HUES6 (cell line): ENCODE data around the gene RTCA.
A peak's percentile ranks its signal among the peaks of the same experiment; 100 is the strongest.
"Not testable (repeated sequence)": the region's sequence is repeated elsewhere in the genome, so short reads cannot be mapped to it uniquely, and the experiment has no call there.

Experiments used
- H3K27ac ChIP-seq: 2 replicates; pipeline ENCODE4 v1.7.0; 2013; ENCODE audit warnings: low read depth, mild to moderate bottlenecking, low read length, inconsistent platforms
- H3K27me3 ChIP-seq: 2 replicates; pipeline ENCODE4 v1.6.1; 2013; ENCODE audit warnings: low read length; ENCODE audit not compliant: control insufficient read depth, insufficient read depth
- H3K36me3 ChIP-seq: 2 replicates; pipeline ENCODE4 v1.6.1; 2013; ENCODE audit warnings: low read length; ENCODE audit not compliant: control insufficient read depth, insufficient read depth
- H3K4me1 ChIP-seq: 2 replicates; pipeline ENCODE4 v1.6.1; 2013; ENCODE audit warnings: low read length; ENCODE audit not compliant: control insufficient read depth, insufficient read depth
- H3K4me3 ChIP-seq: 2 replicates; pipeline ENCODE4 v1.5.1; 2013; ENCODE audit warnings: low read depth, low read length
- H3K9ac ChIP-seq: one replicate; pipeline ENCODE4 v1.6.1; 2013; ENCODE audit warnings: mild to moderate bottlenecking, low read length
- H3K9me3 ChIP-seq: 2 replicates; pipeline ENCODE4 v1.6.1; 2013; ENCODE audit warnings: low read depth, low read length; ENCODE audit not compliant: control insufficient read depth, insufficient read depth

Gene RTCA

GRCh38 chr1:100323419-100324106 is 57.5 kb downstream of the RTCA start:
- Histone ChIP-seq H3K9me3 (peaks cover 11% of the 10 kb centered on the region), H3K36me3 (no peaks in the 10 kb centered on the region), H3K27me3 (no peaks in the 10 kb centered on the region), H3K9ac (no peak overlapping the region), H3K4me1 (peaks cover 12% of the 10 kb centered on the region), H3K4me3 (no peak overlapping the region), H3K27ac (no peak overlapping the region)

DNA sequence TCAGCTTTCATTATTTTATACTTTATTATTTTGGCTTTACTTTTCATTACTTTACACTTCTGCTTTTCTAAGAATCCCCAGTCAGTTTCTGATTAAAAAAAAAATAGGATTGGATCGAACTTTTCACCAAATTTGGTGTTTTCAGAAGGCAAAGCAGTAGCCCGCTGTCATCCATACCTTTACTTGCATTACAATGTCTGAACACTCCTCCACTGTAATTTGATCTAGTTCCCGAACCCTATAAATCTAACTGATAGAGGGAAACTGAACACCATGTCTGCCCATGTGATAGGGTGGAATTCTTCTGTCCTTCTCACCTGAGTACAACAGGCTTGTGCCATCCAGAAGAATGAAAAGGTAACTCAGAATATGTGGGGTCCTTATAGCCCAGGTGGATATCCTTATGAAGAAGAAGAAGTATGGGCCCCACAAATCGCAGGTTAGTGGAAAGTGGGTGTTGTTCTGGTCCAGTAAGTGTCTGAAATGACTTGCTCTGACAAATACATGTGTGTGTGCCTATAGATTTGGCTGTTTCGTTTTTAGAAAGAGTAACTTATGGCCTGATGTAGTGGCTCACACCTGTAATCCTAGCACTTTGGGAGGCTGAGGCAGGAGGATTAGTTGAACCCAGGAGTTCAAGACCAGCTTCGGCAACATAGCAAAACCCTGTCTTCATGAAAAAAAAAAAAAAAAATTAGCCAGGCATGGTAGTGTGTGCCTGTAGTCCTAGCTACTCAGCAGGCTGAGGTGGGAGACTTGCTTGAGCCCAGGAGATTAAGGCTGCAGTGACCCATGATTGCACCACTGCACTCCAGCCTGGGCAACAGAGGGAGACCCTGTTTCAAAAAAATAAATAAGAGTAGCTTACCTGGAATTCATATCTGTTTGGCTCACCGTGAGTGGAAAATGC is 59.7 kb downstream of the RTCA start:
- Histone ChIP-seq H3K4me1 (peaks cover 12% of the 10 kb centered on the region), H3K27me3 (no peaks in the 10 kb centered on the region), H3K36me3 (no peaks in the 10 kb centered on the region), H3K9me3 (no peaks in the 10 kb centered on the region; the same call in 1 of the 2 replicates), H3K4me3 (no peak overlapping the region), H3K9ac (no peak overlapping the region), H3K27ac (no peak overlapping the region)

GRCh38 chr1:100326325-100326670 is 60.3 kb downstream of the RTCA start:
- not testable (repeated sequence) for H3K9me3 ChIP-seq, H3K36me3 ChIP-seq, H3K27ac ChIP-seq, H3K4me3 ChIP-seq, H3K27me3 ChIP-seq, H3K9ac ChIP-seq
- peaks cover 12% of the 10 kb centered on the region for H3K4me1 ChIP-seq

DNA sequence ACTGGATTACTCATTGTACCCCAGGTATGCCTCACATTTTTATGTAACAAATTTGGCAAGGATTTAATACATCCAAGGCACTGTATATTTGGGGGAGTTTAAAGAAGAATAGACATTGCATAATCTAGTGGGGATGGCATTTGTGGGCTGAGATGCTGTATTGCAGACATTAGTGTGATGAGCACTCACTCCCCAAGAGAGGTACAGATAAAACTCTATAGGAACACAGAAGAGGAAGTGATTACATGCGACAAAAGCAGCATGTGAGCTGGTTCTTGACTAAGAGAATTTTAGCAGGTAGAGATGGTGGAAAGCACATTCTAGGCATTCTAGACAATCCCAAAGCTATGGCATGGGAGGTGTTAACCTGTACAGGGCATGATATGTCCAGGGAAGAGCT is 62.1 kb downstream of the RTCA start:
- Histone ChIP-seq H3K4me1 (peaks cover 12% of the 10 kb centered on the region), H3K27ac (no peak overlapping the region), H3K27me3 (no peaks in the 10 kb centered on the region), H3K4me3 (no peak overlapping the region), H3K36me3 (no peaks in the 10 kb centered on the region), H3K9me3 (no peaks in the 10 kb centered on the region), H3K9ac (no peak overlapping the region)

GRCh38 chr1:100331146-100331545 is 65.1 kb downstream of the RTCA start:
- H3K4me1 ChIP-seq, H3K27me3 ChIP-seq, H3K36me3 ChIP-seq, H3K9ac ChIP-seq, H3K4me3 ChIP-seq, H3K27ac ChIP-seq, H3K9me3 ChIP-seq: not testable (repeated sequence)

- no peak overlapping the region for H3K9ac ChIP-seq
- H3K36me3 ChIP-seq = no peaks in the 10 kb centered on the region
- H3K27ac ChIP-seq = no peak overlapping the region
- no peaks in the 10 kb centered on the region for H3K27me3 ChIP-seq
- H3K4me1 ChIP-seq = no peaks in the 10 kb centered on the region
- no peaks in the 10 kb centered on the region for H3K9me3 ChIP-seq
- H3K4me3 ChIP-seq = no peak overlapping the region
These were observed 66.3 kb downstream of the RTCA start for GRCh38 chr1:100332331-100332730.

DNA sequence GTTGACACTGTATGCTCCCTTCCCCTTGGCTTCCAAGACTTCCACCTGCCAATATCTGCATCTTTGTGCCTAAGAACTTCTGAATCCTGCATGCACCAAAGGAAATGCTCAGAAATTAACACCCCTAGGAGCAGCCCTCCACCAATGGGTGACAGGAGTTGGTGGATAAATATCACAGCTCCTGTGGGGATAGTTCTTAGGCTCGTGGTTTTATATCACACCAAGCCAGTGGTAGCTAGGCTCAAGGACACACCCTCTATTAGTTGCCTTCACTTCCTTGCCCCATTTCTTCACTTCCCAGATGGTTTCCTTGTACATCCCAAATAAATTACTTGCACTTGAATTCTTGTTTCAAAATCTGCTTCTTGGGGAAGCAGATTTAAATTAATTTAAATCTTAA is 69.4 kb downstream of the RTCA start:
- no peaks in the 10 kb centered on the region for H3K27me3 ChIP-seq
- peaks cover 5% of the 10 kb centered on the region for H3K4me1 ChIP-seq
- no peaks in the 10 kb centered on the region for H3K9me3 ChIP-seq
- no peak overlapping the region for H3K4me3 ChIP-seq
- H3K27ac ChIP-seq = no peak overlapping the region
- H3K36me3 ChIP-seq = no peaks in the 10 kb centered on the region
- no peak overlapping the region for H3K9ac ChIP-seq

DNA sequence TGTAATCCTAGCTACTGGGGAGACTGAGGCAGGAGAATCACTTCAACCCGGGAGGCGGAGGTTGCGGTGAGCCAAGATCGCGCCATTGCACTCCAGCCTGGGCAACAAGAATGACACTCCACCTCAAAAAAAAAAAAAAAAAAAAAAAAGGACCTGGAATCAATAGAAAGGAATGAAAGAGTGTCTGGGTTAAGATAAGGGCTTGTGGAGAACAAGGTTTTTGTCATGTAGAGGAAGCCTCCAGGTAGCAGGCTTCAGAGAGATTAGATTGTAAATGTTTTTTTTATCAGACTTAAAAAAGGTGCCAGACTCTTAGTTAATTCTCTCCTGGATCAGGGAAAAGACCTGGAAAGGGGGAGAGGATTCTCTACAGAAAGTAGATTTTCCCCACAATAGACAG is 71.9 kb downstream of the RTCA start:
- not testable (repeated sequence) for H3K27me3 ChIP-seq, H3K4me3 ChIP-seq, H3K36me3 ChIP-seq, H3K9me3 ChIP-seq, H3K4me1 ChIP-seq, H3K9ac ChIP-seq
- H3K27ac ChIP-seq = peak overlapping the region; percentile 19; the same call in 1 of the 2 replicates

GRCh38 chr1:100339735-100340134 is 73.7 kb downstream of the RTCA start:
- H3K27ac ChIP-seq, H3K27me3 ChIP-seq, H3K4me1 ChIP-seq, H3K9ac ChIP-seq, H3K36me3 ChIP-seq, H3K9me3 ChIP-seq, H3K4me3 ChIP-seq: not testable (repeated sequence)

GRCh38 chr1:100340494-100340893 is 74.5 kb downstream of the RTCA start:
- Histone ChIP-seq H3K27me3 (no peaks in the 10 kb centered on the region), H3K9ac (no peak overlapping the region), H3K9me3 (no peaks in the 10 kb centered on the region), H3K36me3 (no peaks in the 10 kb centered on the region), H3K27ac (no peak overlapping the region), H3K4me1 (peaks cover 5% of the 10 kb centered on the region), H3K4me3 (no peak overlapping the region)

GRCh38 chr1:100342348-100342747 is 76.3 kb downstream of the RTCA start:
- Histone ChIP-seq H3K27me3 (no peaks in the 10 kb centered on the region), H3K9me3 (no peaks in the 10 kb centered on the region), H3K4me3 (no peak overlapping the region)

More at GRCh38 chr1:100342348-100342747, 76.3 kb downstream of the RTCA start:
- Histone ChIP-seq H3K36me3 (no peaks in the 10 kb centered on the region), H3K4me1 (peaks cover 5% of the 10 kb centered on the region), H3K27ac (no peak overlapping the region), H3K9ac (no peak overlapping the region)
